Right lobe of liver (tissue), 6 donors: ENCODE results near the gene TUNAR. TPM values are rescaled to one million over a fixed set of nuclear protein-coding genes. Genes with fewer than 3 reads are reported as not detected.

Experiments used
- ATAC-seq, 4 donors: fragments of 200-7000 bp; cut with Tn5 transposase; one replicate each; pipeline ENCODE4 v1.9.1; 2020; ENCODE audit warnings: mild to moderate bottlenecking in 4 of 4, moderate library complexity in 4 of 4
- DNase-seq, 3 donors: peaks; one replicate each; pipeline ENCODE4 v3.0.0-alpha.2; 2020
- H3K27ac ChIP-seq, 3 donors: fragments of 200-600 bp; one replicate each; pipeline ENCODE4 v1.8.0; 2022
- H3K27me3 ChIP-seq, 2 donors: fragments of 200-600 bp; one replicate each; pipeline ENCODE4 v1.8.0; 2022
- H3K36me3 ChIP-seq, 4 donors: fragments of 200-600 bp; sonication (generic) in 1 of 4; one replicate each; pipeline versions ENCODE4 v1.5.1 to v1.8.0; 2017 to 2022; ENCODE audit warnings: control low read depth in 1 of 4
- H3K4me1 ChIP-seq, 4 donors: fragments of 200-600 bp; sonication (generic) in 1 of 4; one replicate each; pipeline versions ENCODE4 v1.5.1 to v1.8.0; 2017 to 2022; ENCODE audit warnings: control low read depth in 1 of 4
- H3K4me3 ChIP-seq, 3 donors: fragments of 200-600 bp; one replicate each; pipeline ENCODE4 v1.8.0; 2022
- H3K9me3 ChIP-seq, 4 donors: fragments of 200-600 bp; sonication (generic) in 1 of 4; one replicate each; pipeline versions ENCODE4 v1.5.1 to v1.8.0; 2017 to 2022; ENCODE audit warnings: control low read depth in 1 of 4
- CTCF ChIP-seq, 4 donors: fragments of 200-600 bp in 3 of 4; fragments of 450-650 bp in 1 of 4; IDR thresholded peaks; one replicate each; pipeline versions ENCODE4 v1.5.1 to v1.8.0; 2016 to 2022; ENCODE audit warnings: antibody characterized with exemption in 4 of 4, mild to moderate bottlenecking in 2 of 4
- POLR2A ChIP-seq: fragments of 450-650 bp; IDR thresholded peaks from one replicate; pipeline ENCODE4 v1.6.1; 2017; ENCODE audit warnings: antibody characterized with exemption, mild to moderate bottlenecking
- WGBS: methylation state at CpG from one replicate; pipeline ENCODE4 v1.1.6; 2018; ENCODE audit warnings: low coverage, low lambda C conversion rate; ENCODE audit not compliant: insufficient coverage; ENCODE audit errors: missing lambda C conversion rate; 5-methylcytosine and 5-hydroxymethylcytosine counted together
- intact Hi-C, 2 donors: fragments of 100-400 bp; cut with DNase I; formaldehyde crosslinking; loops; one replicate each; pipeline versions ENCODE4 v1.11.2 to v1.14.1; 2022
- total RNA-seq, 6 experiments: library from RNA; depleted of rRNA in 2 of 6; stranded (reverse); fragments of >200 nt in 2 of 6; fragmentation: NEBNext Ultra II Directional in 3 of 6; extraction: Animal tissue kit (Norgen Biotek cat#: 25700) in 3 of 6; gene quantifications; one replicate each; pipeline versions ENCODE4 v1.1.0 to v1.2.4, GENCODE V29; 2016 to 2023
- donor health status: DM: no; HTN: yes; CAD: no.
- donor health status: DM: no; HTN: no; CAD: no.
- donor health status: DM: no; HTN: no; CAD: no.
- donor health status: DM: no; HTN: yes; CAD: no.
- donor health status: DM: no; HTN: yes; CAD: no.

TUNAR gene
- total RNA-seq, 6 experiments from 2014 or later, result not detected

GRCh38 chr14:95849761-95850160, 26.9 kb upstream of the TUNAR start:
- intact Hi-C loops, result no loop called here
- no peak overlapping the region for H3K27ac ChIP-seq
- ATAC-seq, result no peak
- H3K4me1 ChIP-seq, result peaks cover 0 to 6% (median 0%) of the 10 kb centered on the region in 4 donors
- no peaks in the 10 kb centered on the region for H3K36me3 ChIP-seq
- H3K4me3 ChIP-seq, result no peak overlapping the region
- DNase-seq, result no peak
- 24% methylated on average over 3 of the region's 3 CpGs for WGBS
- H3K27me3 ChIP-seq, result no peaks in the 10 kb centered on the region
- TF ChIP-seq POLR2A, result no peak
- no peak for TF ChIP-seq CTCF (IDR thresholded peaks at IDR 0.05)
- H3K9me3 ChIP-seq, result no peaks in the 10 kb centered on the region

GRCh38 chr14:95850429-95850828, 26.2 kb upstream of the TUNAR start:
- peaks cover 0 to 6% (median 0%) of the 10 kb centered on the region in 4 donors for H3K4me1 ChIP-seq
- H3K9me3 ChIP-seq, result no peaks in the 10 kb centered on the region
- 40% methylated on average over 4 of the region's 4 CpGs for WGBS
- no peak overlapping the region for H3K4me3 ChIP-seq
- DNase-seq (no peak), ATAC-seq (no peak)
- H3K27ac ChIP-seq, result no peak overlapping the region
- H3K36me3 ChIP-seq, result no peaks in the 10 kb centered on the region
- TF ChIP-seq POLR2A (no peak), CTCF (IDR thresholded peaks at IDR 0.05) (no peak)
- intact Hi-C loops, result no loop called here
- H3K27me3 ChIP-seq, result no peaks in the 10 kb centered on the region

- intact Hi-C loops, result no loop called here
- Histone ChIP-seq H3K27me3 (no peaks in the 10 kb centered on the region), H3K27ac (no peak overlapping the region), H3K9me3 (no peaks in the 10 kb centered on the region), H3K36me3 (no peaks in the 10 kb centered on the region), H3K4me1 (peaks cover 0 to 6% (median 0%) of the 10 kb centered on the region in 4 donors), H3K4me3 (no peak overlapping the region)
- TF ChIP-seq CTCF (IDR thresholded peaks at IDR 0.05) (no peak), POLR2A (no peak)
- DNase-seq, result no peak
- 45% methylated on average over 2 of the region's 4 CpGs for WGBS
- no peak for ATAC-seq
These were observed 21.0 kb upstream of the TUNAR start for GRCh38 chr14:95855606-95856005.

GRCh38 chr14:95857275-95857674, 19.4 kb upstream of the TUNAR start:
- no peak for DNase-seq
- WGBS, result 30% methylated on average over 1 of the region's 2 CpGs
- Histone ChIP-seq H3K4me3 (no peak overlapping the region), H3K27ac (no peak overlapping the region), H3K27me3 (no peaks in the 10 kb centered on the region), H3K4me1 (peaks cover 0 to 6% (median 0%) of the 10 kb centered on the region in 4 donors), H3K9me3 (no peaks in the 10 kb centered on the region), H3K36me3 (no peaks in the 10 kb centered on the region)
- intact Hi-C loops, result no loop called here
- TF ChIP-seq POLR2A (no peak), CTCF (IDR thresholded peaks at IDR 0.05) (no peak)
- no peak for ATAC-seq

- no peak for DNase-seq
- H3K4me3 ChIP-seq, result no peak overlapping the region
- H3K36me3 ChIP-seq, result no peaks in the 10 kb centered on the region
- no peak overlapping the region for H3K27ac ChIP-seq
- intact Hi-C loops, result no loop called here
- 47% methylated on average over 4 of the region's 4 CpGs for WGBS
- H3K27me3 ChIP-seq, result no peaks in the 10 kb centered on the region
- no peak for ATAC-seq
- H3K4me1 ChIP-seq, result no peaks in the 10 kb centered on the region
- TF ChIP-seq POLR2A, result no peak
- no peak for TF ChIP-seq CTCF (IDR thresholded peaks at IDR 0.05)
- no peaks in the 10 kb centered on the region for H3K9me3 ChIP-seq
These were observed 17.7 kb upstream of the TUNAR start for GRCh38 chr14:95858893-95859292.
